Measurements from ENCODE around the gene TMC8.
A peak's percentile ranks its signal among the peaks of the same experiment; 100 is the strongest.
"Not testable (repeated sequence)": the region's sequence is repeated elsewhere in the genome, so short reads cannot be mapped to it uniquely, and the experiment has no call there.

Gene TMC8

GRCh38 chr17:78135858-78136500 lies 5.4 kb downstream of the TMC8 start:
- DNase-seq (ENCODE audit: low read depth) = no peak

- DNase-seq (ENCODE audit: low read depth) = no peak
These were observed 7.0 kb downstream of the TMC8 start for GRCh38 chr17:78137392-78138203.

GRCh38 chr17:78138204-78139060 lies 7.9 kb downstream of the TMC8 start:
- DNase-seq (ENCODE audit: low read depth) = no peak

- DNase-seq (ENCODE audit: low read depth) = not testable (repeated sequence)
These were observed 9.2 kb downstream of the TMC8 start for GRCh38 chr17:78139861-78140168.

- DNase-seq (ENCODE audit: low read depth) = peak; percentile 78
These were observed 9.8 kb downstream of the TMC8 start for GRCh38 chr17:78140169-78141051.

- DNase-seq (ENCODE audit: low read depth) = no peak
These were observed 11.0 kb downstream of the TMC8 start for GRCh38 chr17:78141437-78142118.

- peak; percentile 35 for DNase-seq (ENCODE audit: low read depth)
These were observed 11.7 kb downstream of the TMC8 start for GRCh38 chr17:78142119-78142861.

GRCh38 chr17:78143214-78144146 lies 12.9 kb downstream of the TMC8 start:
- DNase-seq (ENCODE audit: low read depth) = no peak

GRCh38 chr17:78144147-78144719 lies 13.7 kb downstream of the TMC8 start:
- peak; percentile 85 for DNase-seq (ENCODE audit: low read depth)

- DNase-seq (ENCODE audit: low read depth) = no peak
These were observed 14.4 kb downstream of the TMC8 start for GRCh38 chr17:78144736-78145641.

- DNase-seq (ENCODE audit: low read depth) = no peak
These were observed 15.9 kb downstream of the TMC8 start for GRCh38 chr17:78146471-78146869.

GRCh38 chr17:78146881-78147280 lies 16.3 kb downstream of the TMC8 start:
- DNase-seq (ENCODE audit: low read depth) = no peak

- DNase-seq (ENCODE audit: low read depth) = no peak
These were observed 16.9 kb downstream of the TMC8 start for GRCh38 chr17:78147315-78147998.

- no peak for DNase-seq (ENCODE audit: low read depth)
These were observed 17.9 kb downstream of the TMC8 start for GRCh38 chr17:78148286-78149016.

GRCh38 chr17:78151514-78152008 lies 21.0 kb downstream of the TMC8 start:
- DNase-seq (ENCODE audit: low read depth) = peak; percentile 68

Measured in EH (cell line).